HG02610 (cell line): ENCODE results near the gene POU2AF3.
"Not testable (repeated sequence)": the region's sequence is repeated elsewhere in the genome, so short reads cannot be mapped to it uniquely, and the experiment has no call there.

Source experiments
- ATAC-seq: cut with Tn5 transposase; IDR thresholded peaks from one replicate; pipeline ENCODE4 v1.9.1; 2021; ENCODE audit warnings: mild to moderate bottlenecking, moderate library complexity; ENCODE audit not compliant: unreplicated experiment

POU2AF3 gene

DNA sequence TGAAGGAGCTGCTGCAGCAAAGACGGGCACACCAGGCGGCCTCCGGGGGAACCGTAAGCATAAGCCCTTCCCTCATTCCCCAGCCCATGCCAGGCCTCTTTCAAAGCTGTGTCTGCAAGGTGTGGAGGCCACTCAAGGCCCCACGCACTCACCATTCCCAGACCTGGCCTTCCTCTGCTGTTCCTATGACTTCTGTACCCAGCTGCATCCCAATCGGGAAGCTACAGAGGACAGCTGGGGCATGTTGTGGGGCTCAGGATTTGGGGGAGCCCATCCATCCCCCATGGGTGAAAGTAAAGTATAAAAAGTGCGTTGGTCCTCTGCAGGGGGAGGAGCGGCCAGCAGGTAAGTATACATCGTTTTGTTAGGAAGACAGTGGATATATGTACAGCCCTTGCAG lies 2.2 kb downstream of the POU2AF3 start:
- no peak for ATAC-seq

DNA sequence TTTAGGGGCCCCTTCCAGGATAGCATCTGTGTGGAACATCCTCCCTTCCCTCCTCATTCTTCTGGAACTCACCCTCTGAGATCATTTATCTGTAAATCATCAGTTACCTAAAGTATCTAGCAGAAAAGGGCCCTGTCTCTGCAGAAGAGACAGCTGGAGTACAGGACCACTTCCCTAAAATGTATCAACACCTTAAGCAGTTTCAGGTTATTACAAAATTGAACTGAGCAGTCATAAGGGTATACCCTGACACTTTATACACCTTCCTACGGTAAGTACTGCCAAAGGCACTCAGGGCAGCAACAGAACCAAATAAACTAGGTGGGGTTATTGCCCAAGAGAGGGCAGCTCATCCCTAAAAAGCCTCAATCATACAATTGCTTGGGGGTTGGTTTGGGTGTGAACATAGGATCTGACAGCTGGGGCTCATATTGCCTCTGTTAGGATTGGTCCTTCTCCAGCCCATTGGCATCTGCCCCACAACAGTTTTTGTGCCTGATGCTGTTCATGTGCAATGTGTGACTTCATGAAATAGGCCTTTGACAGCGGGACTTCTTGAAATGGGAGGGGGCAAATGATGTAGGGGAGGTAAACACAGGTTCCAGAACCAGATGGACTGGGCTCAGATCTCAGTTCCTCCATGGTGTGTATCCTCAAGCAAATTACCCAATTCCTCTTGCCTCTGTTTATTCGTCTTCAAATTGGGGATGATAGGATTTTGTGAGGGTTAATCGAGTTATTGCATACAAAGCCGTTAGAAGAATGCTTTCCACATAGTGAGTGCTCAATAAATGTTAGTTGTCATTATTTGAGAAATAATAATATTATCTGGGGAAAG lies 2.9 kb downstream of the POU2AF3 start:
- ATAC-seq: no peak

GRCh38 chr11:111301842-111302118 lies 3.4 kb downstream of the POU2AF3 start:
- no peak for ATAC-seq

DNA sequence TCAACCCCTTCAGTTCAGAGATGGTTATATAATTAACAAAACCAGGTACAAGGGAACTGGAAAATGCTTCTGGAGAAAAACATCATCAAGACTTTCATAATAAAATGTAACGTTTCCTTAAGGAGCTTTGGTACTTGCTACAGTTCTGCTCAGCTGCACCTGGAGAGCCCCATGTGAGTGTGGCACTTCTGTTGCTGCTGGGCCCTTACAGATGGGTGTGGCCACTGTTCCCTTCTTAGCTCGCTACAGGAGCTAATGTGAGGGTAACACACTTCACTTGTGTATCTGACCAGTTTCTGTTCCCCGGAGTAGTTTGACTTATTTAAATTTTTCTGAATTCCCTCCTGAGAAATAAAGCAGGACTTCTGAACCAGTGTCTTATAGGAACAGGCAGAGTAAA lies 4.0 kb downstream of the POU2AF3 start:
- ATAC-seq: no peak

DNA sequence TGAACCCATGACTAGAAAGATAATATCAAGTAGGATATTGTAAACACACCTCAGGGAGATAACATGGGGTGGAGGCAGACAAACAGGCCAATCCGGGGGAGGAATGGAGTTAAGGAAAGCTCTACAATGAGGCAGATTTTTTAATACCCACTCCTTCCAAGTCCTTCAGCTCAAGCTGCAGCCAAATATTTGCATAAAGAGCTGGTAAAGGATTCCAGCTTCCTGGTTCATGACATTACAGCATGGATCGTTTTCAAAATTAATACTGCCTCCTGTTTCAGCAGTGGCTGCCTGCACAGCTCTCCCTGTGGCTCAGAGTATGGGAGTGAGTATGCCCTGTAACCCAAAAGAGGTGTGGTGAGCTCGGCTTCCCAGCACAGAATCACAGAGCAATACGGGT lies 5.1 kb downstream of the POU2AF3 start:
- no peak for ATAC-seq

GRCh38 chr11:111305162-111305802 lies 6.9 kb downstream of the POU2AF3 start:
- ATAC-seq: no peak

GRCh38 chr11:111305876-111306275 lies 7.5 kb downstream of the POU2AF3 start:
- no peak for ATAC-seq

DNA sequence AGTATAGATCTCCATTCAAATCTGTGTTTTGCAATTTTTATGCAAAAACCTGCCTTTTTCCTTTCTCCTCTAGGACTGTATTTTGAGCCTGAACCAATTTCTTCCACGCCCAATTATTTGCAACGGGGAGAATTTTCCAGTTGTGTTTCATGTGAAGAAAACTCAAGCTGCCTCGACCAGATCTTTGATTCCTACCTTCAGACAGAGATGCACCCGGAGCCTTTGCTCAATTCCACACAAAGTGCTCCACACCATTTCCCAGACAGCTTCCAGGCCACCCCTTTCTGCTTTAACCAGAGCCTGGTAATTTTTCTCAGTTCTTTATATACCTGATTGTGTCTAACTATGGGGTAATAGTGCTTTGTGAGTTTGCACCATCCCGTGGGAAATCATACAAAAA lies 8.0 kb downstream of the POU2AF3 start:
- no peak for ATAC-seq

DNA sequence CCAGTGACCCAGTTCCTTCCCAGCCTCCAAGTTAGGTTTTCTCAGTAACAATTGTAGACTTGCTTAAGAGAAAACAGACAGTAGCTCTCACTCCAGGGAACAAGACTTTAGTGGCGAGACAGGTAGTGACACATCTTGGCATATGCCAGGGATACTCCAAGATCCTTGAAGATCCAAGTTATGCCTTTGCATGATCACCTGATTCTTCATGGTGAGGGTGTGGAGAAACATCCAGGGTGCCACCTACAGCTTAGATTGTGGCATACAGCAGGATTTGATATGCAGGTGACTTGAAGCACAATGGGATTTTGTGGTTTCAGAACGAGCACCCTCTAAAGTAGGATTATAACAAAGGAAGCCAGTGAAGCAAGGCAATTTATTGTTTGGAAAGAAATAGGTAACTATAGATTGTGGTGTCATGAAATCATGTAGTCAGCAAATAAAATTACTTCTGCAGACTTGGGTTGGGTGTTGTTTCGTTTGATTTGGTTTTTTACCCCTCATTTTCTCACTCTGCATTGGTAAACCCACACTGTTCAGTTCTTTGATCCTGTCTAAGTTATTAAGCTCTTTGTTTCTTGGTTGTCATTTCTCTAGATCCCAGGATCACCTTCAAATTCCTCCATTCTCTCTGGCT lies 9.2 kb downstream of the POU2AF3 start:
- ATAC-seq: no peak

GRCh38 chr11:111308140-111308539 lies 9.8 kb downstream of the POU2AF3 start:
- ATAC-seq: no peak

DNA sequence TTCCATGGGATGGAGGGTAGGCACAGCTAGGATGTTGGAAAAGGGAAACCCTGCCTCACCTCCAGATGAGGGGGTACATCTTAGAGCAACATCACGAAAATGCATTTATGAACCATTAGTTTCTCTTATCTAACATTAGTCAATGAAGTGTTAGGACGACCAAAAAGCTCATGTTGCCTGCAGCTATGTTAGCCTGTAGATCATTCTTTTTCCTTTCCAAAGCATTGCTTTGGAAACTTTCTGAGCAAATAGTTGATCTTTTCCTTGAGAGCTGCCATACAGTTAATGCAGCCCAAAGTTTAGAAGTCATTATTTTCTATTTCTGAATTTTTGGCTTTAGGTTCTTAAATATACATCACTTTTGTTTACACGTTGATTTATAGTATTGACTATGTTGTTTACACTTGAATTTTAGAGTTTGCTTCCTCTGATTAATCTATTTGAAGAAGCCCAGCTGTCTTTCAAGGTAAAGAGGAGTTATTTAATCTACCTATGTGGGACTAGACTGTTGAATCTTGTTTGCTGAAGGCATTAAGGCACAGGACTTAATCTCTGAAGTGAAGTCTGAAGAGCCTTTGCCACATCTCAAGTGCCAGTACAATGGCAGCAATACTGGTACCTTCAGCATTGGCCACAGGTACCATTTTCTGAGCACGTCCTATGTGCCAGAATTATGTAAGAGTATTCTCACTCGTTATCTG lies 11.0 kb downstream of the POU2AF3 start:
- ATAC-seq: no peak

DNA sequence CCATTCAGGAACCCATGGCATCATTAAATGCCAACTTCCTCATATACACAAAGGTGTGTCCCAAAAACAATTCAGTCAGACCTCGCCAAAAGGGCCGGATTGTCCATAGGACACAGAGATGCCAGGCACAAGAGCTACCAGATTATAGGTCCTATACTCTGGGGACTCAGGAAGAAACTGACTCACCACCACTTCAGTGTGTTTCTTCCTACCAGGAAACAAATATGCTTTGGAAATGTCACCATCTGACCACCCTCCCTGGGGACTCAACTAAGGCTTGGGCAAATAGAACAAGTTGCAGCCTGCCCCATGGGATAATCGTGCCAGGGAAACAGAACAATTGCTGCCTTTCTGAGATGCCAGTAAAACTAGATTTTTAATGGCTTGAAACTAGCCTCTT lies 11.7 kb downstream of the POU2AF3 start:
- no peak for ATAC-seq

GRCh38 chr11:111310723-111311122 lies 12.4 kb downstream of the POU2AF3 start:
- no peak for ATAC-seq

GRCh38 chr11:111312076-111312475 lies 13.7 kb downstream of the POU2AF3 start:
- ATAC-seq: no peak

GRCh38 chr11:111319296-111319695 lies 20.9 kb downstream of the POU2AF3 start:
- no peak for ATAC-seq

DNA sequence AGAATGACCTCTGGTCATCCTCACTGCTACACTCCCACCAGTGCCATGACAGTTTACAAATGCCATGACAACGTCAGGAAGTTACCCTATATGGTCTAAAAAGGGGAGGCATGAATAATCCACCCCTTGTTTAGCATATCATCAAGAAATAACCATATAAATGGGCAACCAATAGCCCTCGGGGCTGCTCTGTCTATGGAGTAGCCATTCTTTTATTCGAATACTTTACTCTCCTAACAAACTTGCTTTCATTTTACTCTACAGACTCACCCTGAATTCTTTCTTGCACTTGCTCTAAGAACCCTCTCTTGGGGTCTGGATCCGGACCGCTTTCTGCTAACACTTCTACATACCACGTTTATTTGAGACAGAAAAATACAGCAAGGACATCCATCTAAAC lies 21.9 kb downstream of the POU2AF3 start:
- ATAC-seq: not testable (repeated sequence)

- ATAC-seq: no peak
Measured at GRCh38 chr11:111320728-111321568, 22.6 kb downstream of the POU2AF3 start.

DNA sequence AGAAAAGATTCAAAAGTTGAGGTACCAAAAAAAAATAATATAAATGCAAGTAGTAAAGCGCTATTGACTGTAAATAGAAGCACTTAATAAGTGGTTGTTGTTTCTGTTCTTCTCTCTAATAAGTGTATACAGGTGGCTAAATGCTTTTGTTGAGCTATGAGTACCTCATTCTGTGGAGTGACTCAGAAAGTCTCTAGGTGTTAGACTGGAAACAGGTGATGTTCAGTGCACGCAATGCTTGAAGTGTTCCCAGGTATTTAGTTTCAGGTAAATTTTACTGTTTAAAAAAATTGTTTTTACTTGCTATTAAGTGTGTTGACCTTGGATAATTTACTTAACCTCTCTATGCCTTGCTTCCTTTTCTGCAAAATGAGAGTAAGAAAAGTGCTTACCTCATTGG lies 24.2 kb downstream of the POU2AF3 start:
- ATAC-seq: no peak

DNA sequence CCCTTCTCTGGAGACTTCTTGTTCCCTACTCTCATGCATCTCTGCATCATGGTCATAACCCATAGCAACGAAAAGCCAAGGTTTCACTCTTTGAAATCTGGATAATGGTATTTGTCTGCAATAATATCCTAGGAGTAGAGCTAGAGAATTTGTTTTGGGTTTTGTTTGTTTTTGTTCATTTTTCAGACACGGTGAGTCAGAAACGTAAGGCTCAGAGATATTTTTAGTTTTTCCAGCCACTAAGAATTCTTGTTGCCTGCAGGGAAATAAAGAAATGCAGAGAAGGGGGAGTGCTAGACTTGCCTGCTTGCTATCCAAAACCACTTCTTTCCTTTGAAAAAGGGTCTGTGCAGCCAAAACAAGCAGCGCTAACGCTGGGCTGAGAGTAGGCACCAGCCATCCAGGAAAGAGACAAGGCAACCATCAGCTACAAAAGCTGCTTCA lies 26.0 kb downstream of the POU2AF3 start:
- ATAC-seq: no peak

DNA sequence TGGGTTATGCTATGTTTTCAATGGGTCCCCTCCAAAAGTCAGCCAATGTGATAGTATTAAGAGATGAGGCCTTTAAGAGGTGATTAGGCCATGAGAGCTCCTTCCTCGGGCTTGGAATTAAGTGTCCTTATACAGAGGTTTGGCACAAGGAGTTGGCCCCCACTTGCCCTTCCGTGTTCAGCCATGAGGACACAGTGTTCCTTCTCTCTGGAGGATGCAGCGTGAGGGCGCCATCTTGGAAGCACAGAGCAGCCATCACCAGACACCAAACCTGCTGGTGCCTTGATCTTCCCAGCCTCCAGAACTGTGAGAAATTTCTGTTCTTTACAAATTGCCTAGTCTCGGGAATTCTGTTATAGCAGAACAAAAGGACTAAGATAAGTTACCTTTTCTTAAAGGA lies 26.9 kb downstream of the POU2AF3 start:
- ATAC-seq: no peak

- ATAC-seq: no peak
Measured at GRCh38 chr11:111326824-111327223, 28.5 kb downstream of the POU2AF3 start.
